ENCODE measurements around the gene BRD7.

DNA sequence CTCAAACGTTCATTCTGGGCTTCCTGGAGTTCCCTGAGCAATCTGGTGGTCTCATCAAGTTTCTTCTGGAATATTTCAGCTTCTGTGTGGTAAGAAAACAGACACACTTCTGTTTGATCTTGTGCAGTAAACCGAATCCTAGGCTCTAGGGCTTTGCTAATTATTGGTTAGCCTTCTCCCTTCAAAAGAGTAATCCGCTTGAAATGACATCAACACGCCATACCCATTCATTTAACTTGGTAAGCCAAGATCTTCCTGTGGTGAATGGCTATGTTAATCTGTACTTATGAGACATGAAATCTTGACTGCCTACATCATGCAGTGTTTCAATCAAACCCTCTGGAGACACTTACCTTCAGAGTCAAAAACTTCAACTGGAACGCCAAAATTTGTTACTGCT, 48.5 kb downstream of the BRD7 start:
- no peak for TF ChIP-seq POLR2A (IDR thresholded peaks at IDR 0.05)
- TF ChIP-seq, protein P1, sequence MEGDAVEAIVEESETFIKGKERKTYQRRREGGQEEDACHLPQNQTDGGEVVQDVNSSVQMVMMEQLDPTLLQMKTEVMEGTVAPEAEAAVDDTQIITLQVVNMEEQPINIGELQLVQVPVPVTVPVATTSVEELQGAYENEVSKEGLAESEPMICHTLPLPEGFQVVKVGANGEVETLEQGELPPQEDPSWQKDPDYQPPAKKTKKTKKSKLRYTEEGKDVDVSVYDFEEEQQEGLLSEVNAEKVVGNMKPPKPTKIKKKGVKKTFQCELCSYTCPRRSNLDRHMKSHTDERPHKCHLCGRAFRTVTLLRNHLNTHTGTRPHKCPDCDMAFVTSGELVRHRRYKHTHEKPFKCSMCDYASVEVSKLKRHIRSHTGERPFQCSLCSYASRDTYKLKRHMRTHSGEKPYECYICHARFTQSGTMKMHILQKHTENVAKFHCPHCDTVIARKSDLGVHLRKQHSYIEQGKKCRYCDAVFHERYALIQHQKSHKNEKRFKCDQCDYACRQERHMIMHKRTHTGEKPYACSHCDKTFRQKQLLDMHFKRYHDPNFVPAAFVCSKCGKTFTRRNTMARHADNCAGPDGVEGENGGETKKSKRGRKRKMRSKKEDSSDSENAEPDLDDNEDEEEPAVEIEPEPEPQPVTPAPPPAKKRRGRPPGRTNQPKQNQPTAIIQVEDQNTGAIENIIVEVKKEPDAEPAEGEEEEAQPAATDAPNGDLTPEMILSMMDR (IDR thresholded peaks at IDR 0.05), result no peak

Data from heart left ventricle (tissue), 13 donors.